Osteocyte (in vitro differentiated cells): ENCODE data around the gene H2AZ2. TPM values are rescaled to one million over a fixed set of nuclear protein-coding genes. Genes with fewer than 3 reads are reported as not detected.

Experiments used
- DNase-seq: peaks from one replicate; pipeline ENCODE4 v3.0.0; 2021; ENCODE audit warnings: mixed read lengths; ENCODE audit not compliant: unreplicated experiment; ENCODE audit errors: extremely low spot score
- H3K27ac Mint-ChIP-seq: one replicate; pipeline ENCODE4 v1.8.0; 2021; ENCODE audit warnings: mild to moderate bottlenecking, mixed read lengths; ENCODE audit not compliant: unreplicated experiment
- H3K27me3 Mint-ChIP-seq: one replicate; pipeline ENCODE4 v1.8.0; 2021; ENCODE audit warnings: mixed read lengths; ENCODE audit not compliant: unreplicated experiment
- H3K36me3 Mint-ChIP-seq: one replicate; pipeline ENCODE4 v1.8.0; 2021; ENCODE audit warnings: mixed read lengths; ENCODE audit not compliant: unreplicated experiment
- H3K4me1 Mint-ChIP-seq: one replicate; pipeline ENCODE4 v1.8.0; 2021; ENCODE audit warnings: mixed read lengths; ENCODE audit not compliant: unreplicated experiment
- H3K4me3 Mint-ChIP-seq: one replicate; pipeline ENCODE4 v1.8.0; 2021; ENCODE audit warnings: mild to moderate bottlenecking, moderate library complexity, mixed read lengths; ENCODE audit not compliant: unreplicated experiment
- H3K9me3 Mint-ChIP-seq: one replicate; pipeline ENCODE4 v1.8.0; 2021; ENCODE audit warnings: mixed read lengths; ENCODE audit not compliant: unreplicated experiment
- total RNA-seq: library from RNA; stranded (reverse); gene quantifications from 2 replicates; pipeline ENCODE4 v1.2.1, GENCODE V29; 2021
- TF ChIP-seq, protein P1 (sequence below): fragments of 200-600 bp; sonication (generic); IDR thresholded peaks from 2 replicates; pipeline ENCODE4 v1.5.0; 2021; ENCODE audit warnings: antibody characterized with exemption, mild to moderate bottlenecking, moderate library complexity

The H2AZ2 gene
- total RNA-seq, 1 donor from 2014 or later: 169 TPM

DNA sequence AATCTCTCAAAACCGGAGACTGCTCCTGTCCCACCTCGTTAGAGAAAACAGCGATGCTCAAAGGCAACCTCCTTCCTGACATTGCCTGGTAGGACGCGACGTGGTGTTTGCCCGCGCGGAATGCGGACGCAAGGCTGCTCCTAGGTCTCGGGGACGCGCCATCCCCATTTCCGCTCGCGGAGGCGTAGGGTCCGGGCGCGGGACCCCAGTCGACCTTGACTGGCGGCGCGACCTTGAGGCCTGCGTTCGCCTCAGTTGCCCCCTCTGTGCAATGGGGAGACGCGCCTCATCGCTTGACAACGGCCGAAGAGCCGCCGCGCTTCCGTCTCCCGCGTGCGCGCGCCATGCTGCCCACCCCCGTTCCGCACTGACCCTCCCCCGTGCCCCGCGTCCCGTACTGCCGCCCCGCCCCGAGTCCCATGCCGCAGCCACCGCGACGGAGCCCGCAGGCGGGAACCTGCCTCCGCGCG lies 51.8 kb downstream of the H2AZ2 start:
- TF ChIP-seq, protein P1, sequence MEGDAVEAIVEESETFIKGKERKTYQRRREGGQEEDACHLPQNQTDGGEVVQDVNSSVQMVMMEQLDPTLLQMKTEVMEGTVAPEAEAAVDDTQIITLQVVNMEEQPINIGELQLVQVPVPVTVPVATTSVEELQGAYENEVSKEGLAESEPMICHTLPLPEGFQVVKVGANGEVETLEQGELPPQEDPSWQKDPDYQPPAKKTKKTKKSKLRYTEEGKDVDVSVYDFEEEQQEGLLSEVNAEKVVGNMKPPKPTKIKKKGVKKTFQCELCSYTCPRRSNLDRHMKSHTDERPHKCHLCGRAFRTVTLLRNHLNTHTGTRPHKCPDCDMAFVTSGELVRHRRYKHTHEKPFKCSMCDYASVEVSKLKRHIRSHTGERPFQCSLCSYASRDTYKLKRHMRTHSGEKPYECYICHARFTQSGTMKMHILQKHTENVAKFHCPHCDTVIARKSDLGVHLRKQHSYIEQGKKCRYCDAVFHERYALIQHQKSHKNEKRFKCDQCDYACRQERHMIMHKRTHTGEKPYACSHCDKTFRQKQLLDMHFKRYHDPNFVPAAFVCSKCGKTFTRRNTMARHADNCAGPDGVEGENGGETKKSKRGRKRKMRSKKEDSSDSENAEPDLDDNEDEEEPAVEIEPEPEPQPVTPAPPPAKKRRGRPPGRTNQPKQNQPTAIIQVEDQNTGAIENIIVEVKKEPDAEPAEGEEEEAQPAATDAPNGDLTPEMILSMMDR: no peak
- Mint-ChIP-seq H3K4me1 (peaks cover 48% of the 10 kb centered on the region), H3K27ac (peak overlapping the region; percentile 92), H3K4me3 (peak overlapping the region; percentile 91), H3K9me3 (no peaks in the 10 kb centered on the region), H3K27me3 (no peaks in the 10 kb centered on the region), H3K36me3 (peaks cover 18% of the 10 kb centered on the region)
- peak; percentile 85 for DNase-seq

- Mint-ChIP-seq H3K27me3 (no peaks in the 10 kb centered on the region), H3K4me3 (peak overlapping the region; percentile 6), H3K36me3 (peaks cover 4% of the 10 kb centered on the region), H3K9me3 (no peaks in the 10 kb centered on the region), H3K27ac (peak overlapping the region; percentile 84), H3K4me1 (peaks cover 42% of the 10 kb centered on the region)
- TF ChIP-seq, protein P1: no peak
- DNase-seq: no peak
Observed at GRCh38 chr7:44794331-44794730, 53.6 kb downstream of the H2AZ2 start.

GRCh38 chr7:44793919-44794318 lies 54.0 kb downstream of the H2AZ2 start:
- no peaks in the 10 kb centered on the region for H3K27me3 Mint-ChIP-seq
- H3K4me3 Mint-ChIP-seq: peak overlapping the region; percentile 6
- no peaks in the 10 kb centered on the region for H3K9me3 Mint-ChIP-seq
- H3K4me1 Mint-ChIP-seq: peaks cover 40% of the 10 kb centered on the region
- H3K36me3 Mint-ChIP-seq: peaks cover 1% of the 10 kb centered on the region
- TF ChIP-seq, protein P1: no peak
- DNase-seq: no peak
- H3K27ac Mint-ChIP-seq: peak overlapping the region; percentile 84

DNA sequence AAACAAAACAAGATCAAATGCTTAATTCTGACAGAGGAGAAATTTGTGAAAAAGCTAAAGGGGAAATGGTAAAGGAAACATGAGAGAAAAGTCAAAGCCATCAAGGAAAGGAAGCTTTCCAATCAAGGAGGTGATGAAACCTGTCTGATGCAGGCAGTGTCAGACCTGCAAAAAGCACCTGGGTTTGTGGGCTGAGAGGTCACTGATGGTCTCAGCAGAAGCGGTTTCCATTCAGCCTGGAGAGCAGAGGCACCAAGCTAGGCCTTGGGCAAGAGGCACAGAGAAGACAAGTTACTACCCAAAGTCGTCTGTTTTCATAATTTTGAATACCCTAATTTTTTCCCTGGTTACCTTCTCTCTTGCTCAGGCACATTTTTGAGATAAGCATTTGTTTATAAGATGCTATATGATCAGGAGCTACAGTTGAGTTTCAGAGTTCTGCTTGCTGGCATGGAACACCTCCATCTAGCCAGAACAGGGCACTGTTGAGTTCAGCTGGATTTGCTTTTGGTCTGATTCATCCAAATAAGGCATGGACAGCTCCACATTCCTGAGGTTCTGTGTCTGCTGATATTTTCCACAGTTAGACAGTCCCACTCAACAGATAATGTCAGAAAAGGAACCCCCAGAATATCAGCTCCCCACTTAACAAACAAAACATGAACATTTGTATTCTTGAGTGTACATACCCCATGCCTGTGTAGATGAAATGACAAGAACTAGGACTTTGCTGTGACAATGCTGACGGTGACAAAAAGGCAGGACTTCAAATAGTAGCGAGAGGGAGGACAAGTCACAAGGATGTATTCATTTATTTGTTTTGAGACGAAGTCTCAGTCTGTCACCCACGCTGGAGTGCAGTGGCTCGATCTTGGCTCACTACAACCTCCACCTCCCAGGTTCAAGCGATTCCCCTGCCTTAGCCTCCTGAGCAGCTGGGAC lies 56.3 kb downstream of the H2AZ2 start:
- TF ChIP-seq, protein P1: peak; percentile 33
- H3K9me3 Mint-ChIP-seq: no peaks in the 10 kb centered on the region
- no peaks in the 10 kb centered on the region for H3K27me3 Mint-ChIP-seq
- no peak overlapping the region for H3K4me3 Mint-ChIP-seq
- H3K4me1 Mint-ChIP-seq: peaks cover 27% of the 10 kb centered on the region
- no peaks in the 10 kb centered on the region for H3K36me3 Mint-ChIP-seq
- H3K27ac Mint-ChIP-seq: peak overlapping the region; percentile 59
- DNase-seq: no peak

DNA sequence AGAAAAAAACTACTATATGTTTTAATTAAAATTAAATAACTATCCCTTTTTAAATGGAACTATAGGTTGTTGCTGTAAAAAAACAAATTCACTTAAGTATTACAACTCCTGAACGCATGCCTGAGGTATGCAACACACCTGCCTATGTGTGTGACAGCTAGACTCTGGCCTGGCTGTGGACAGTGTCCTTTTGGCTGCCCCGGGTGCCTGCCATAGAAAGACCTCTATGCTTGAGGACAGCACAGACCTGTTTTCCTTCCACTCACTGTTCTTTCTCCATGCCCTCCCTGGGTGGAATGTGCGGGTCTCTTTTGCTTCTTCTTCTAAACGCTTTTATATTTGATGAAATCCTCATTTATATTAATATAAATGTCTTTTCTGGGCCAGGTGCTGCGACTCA lies 57.9 kb downstream of the H2AZ2 start:
- Mint-ChIP-seq H3K27me3 (no peaks in the 10 kb centered on the region), H3K4me1 (peaks cover 22% of the 10 kb centered on the region), H3K4me3 (no peak overlapping the region), H3K27ac (no peak overlapping the region), H3K36me3 (no peaks in the 10 kb centered on the region), H3K9me3 (no peaks in the 10 kb centered on the region)
- no peak for DNase-seq
- TF ChIP-seq, protein P1: no peak
